SJSA1 (cell line): ENCODE data around the gene MAN1C1. TPM values are rescaled to one million over a fixed set of nuclear protein-coding genes. Genes with fewer than 3 reads are reported as not detected.
A peak's percentile ranks its signal among the peaks of the same experiment; 100 is the strongest.

Source experiments
- DNase-seq, 2 experiments: peaks; one replicate each; pipeline ENCODE4 v3.0.0-alpha.2; 2015 to 2020; ENCODE audit warnings: low spot score in 2 of 2, low read depth in 1 of 2
- H3K27ac ChIP-seq: fragments of 250-450 bp; sonication (Bioruptor Pico); 2 replicates; pipeline ENCODE4 v1.5.1; 2020; ENCODE audit warnings: mild to moderate bottlenecking, moderate library complexity
- H3K27me3 ChIP-seq: fragments of 250-450 bp; sonication (Bioruptor Pico); replicated peaks from 2 replicates; pipeline ENCODE4 v1.5.1; 2020; ENCODE audit warnings: mild to moderate bottlenecking, moderate library complexity
- H3K36me3 ChIP-seq: fragments of 250-450 bp; sonication (Bioruptor Pico); 2 replicates; pipeline ENCODE4 v1.5.1; 2020; ENCODE audit warnings: mild to moderate bottlenecking
- H3K4me1 ChIP-seq: fragments of 250-450 bp; sonication (Bioruptor Pico); replicated peaks from 2 replicates; pipeline ENCODE4 v1.6.1; 2021; ENCODE audit warnings: mild to moderate bottlenecking
- H3K4me3 ChIP-seq: fragments of 250-450 bp; sonication (Bioruptor Pico); 2 replicates; pipeline ENCODE4 v1.5.1; 2020; ENCODE audit warnings: mild to moderate bottlenecking
- H3K9me3 ChIP-seq: fragments of 250-450 bp; sonication (Bioruptor Pico); replicated peaks from 2 replicates; pipeline ENCODE4 v1.5.1; 2020; ENCODE audit warnings: mild to moderate bottlenecking
- total RNA-seq: library from RNA; depleted of rRNA; stranded (reverse); fragments of >200 nt; shearing (Covaris generic); gene quantifications from 2 replicates; pipeline ENCODE4 v1.2.3, GENCODE V29; 2014

Gene MAN1C1
- total RNA-seq, 1 experiment from 2014 or later, result not detected

GRCh38 chr1:25815208-25816111, 198.9 kb downstream of the MAN1C1 start:
- Histone ChIP-seq H3K4me3 (no peak overlapping the region), H3K4me1 (peaks cover 17% of the 10 kb centered on the region), H3K27ac (no peak overlapping the region), H3K9me3 (no peaks in the 10 kb centered on the region), H3K27me3 (no peaks in the 10 kb centered on the region), H3K36me3 (peaks cover 49% of the 10 kb centered on the region)
- DNase-seq, result no peak

DNA sequence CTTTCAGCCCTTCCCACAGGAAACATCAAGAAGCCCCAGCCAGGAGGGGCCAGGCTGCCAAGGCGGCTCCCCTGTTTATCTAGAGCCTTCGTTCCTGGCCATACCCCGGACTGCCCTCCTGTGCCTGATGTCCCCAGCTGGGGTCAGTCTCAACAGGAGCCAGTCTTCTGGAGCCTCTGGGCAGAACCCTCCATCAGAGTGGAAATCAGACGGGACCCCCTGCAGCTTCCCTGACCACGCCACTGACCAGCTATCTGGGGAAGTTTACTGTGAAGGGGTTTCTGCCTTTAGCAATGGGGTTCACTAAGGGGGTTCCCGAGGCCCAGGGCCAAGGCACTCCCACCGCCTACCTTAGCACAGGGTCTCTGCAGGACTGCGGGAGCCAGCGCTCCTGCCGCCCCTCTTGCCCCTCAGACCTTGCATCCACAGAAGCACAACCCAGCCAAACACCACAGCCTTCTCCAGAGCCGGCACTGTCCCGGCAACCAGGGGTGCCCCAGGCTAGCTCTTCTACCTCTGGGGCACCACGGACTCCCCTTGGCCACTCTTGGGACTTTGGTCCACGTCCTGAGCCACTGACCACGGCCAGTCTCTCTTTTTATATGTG, 199.6 kb downstream of the MAN1C1 start:
- Histone ChIP-seq H3K9me3 (no peaks in the 10 kb centered on the region), H3K4me1 (peaks cover 22% of the 10 kb centered on the region), H3K27me3 (no peaks in the 10 kb centered on the region), H3K27ac (no peak overlapping the region), H3K4me3 (no peak overlapping the region), H3K36me3 (peaks cover 42% of the 10 kb centered on the region)
- DNase-seq, result no peak

DNA sequence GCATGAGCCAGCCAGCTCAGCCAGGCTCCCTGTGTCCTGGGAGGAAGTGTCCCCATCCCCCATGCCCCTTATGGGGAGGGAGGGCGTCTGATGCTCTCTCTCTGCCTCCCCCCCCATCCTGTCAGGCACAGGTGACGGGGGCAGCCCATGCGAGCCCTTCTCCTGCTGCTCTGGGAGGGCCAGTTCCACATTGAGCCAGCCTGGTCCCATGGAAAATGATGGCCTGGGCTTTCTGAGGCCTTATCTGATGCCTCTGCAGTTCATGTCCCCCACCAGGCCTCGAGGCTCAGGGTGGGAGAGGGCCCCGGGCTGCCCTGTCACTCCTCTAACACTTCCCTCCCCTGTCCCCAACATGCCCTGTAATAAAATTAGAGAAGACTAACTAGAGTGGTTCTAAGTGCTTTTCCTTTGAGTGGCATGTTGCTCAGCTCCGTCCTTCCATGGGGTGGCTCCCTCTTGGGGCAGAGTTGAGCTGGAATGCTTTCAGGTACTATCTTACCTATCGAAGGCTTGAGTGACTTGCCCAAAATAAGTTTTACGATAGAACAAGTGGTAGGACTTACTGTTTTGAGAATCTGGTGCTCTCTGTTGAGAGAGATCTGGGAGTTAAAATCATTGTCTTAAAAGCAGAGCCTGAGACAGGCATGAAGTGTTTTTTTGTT, 201.4 kb downstream of the MAN1C1 start:
- H3K4me1 ChIP-seq, result peaks cover 24% of the 10 kb centered on the region
- no peak overlapping the region for H3K4me3 ChIP-seq
- H3K27me3 ChIP-seq, result no peaks in the 10 kb centered on the region
- H3K27ac ChIP-seq, result no peak overlapping the region
- H3K36me3 ChIP-seq, result peaks cover 36% of the 10 kb centered on the region
- H3K9me3 ChIP-seq, result no peaks in the 10 kb centered on the region
- no peak for DNase-seq

DNA sequence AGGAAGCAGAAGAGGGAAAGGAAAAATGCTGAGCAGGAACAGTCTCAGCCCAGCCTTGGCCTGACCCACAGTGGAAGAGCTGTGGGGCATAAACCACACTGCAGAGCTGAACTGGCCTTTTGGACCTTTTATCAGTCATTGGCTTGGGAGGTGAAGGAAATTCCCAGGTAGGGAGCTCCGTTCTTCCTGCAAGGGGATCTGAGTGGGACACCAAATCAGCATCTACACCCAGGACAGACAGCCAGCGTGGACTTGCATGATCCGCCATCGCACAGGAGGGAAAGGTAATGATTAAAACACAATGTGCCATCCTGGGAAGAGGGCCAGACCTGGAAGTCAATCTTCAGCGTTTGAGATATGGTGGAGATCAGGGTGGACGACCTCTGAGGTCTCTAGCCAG, 202.0 kb downstream of the MAN1C1 start:
- DNase-seq, result no peak
- Histone ChIP-seq H3K9me3 (no peaks in the 10 kb centered on the region), H3K36me3 (peaks cover 37% of the 10 kb centered on the region), H3K4me1 (peaks cover 24% of the 10 kb centered on the region), H3K4me3 (peak overlapping the region; percentile 84; the same call in 1 of the 2 replicates), H3K27me3 (no peaks in the 10 kb centered on the region), H3K27ac (no peak overlapping the region)

- peaks cover 34% of the 10 kb centered on the region for H3K36me3 ChIP-seq
- DNase-seq, result peak; percentile 81 to 89
- H3K27me3 ChIP-seq, result no peaks in the 10 kb centered on the region
- peak within 1 kb of the TSS; percentile 73 for H3K27ac ChIP-seq
- peaks cover 24% of the 10 kb centered on the region for H3K4me1 ChIP-seq
- H3K9me3 ChIP-seq, result no peaks in the 10 kb centered on the region
- peak within 1 kb of the TSS; percentile 84 for H3K4me3 ChIP-seq
Measured at GRCh38 chr1:25819491-25820246, 203.1 kb downstream of the MAN1C1 start, which contains the start of gene MTFR1L. Gene MTFR1L, plus strand, starts transcription at chr1:25819954. Its CDS starts 3,151 bp downstream, at chr1:25823105.

DNA sequence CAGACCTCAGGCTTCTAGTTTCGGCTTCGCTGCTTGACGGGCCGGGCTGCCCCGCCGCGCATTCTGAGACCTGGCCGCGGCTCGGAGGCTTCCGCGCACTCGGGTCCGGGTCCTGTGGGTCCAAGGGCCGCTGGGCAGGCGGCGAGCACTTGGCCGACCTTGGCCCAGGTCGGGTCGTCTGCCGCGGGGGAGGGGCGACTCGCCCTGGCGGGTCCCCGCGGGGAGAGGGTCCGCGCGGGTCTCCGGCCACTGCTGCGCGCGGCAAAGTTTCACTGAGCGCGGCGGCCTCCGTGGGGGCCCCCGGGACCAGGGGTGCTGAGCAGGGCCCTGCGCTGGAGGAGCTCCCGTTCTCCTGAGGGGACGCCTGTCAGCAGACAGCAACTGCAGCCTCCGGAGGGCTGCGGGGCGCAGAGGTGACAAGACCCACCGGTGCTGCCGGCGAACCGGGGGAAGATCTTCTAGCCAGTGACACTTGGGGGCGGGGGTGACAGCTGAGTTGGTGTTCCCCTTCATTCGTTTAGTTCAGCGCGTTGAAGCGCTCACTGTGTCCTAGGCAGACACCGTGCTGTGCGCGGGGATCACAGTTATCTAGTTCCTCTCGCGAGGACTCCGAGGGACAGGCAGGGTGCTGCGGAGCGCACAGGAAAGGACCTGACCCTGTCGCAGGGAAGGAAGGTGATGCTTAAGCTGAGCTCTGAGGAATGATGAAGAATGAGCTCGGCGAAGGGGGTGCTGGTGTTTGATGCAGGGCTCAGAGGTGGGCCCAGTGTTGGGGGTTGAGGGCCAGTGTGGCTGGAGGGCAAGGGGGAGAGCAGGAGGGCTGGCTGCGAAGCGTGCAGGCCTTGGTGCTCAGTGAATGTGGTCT, 203.9 kb downstream of the MAN1C1 start:
- Histone ChIP-seq H3K27ac (peak overlapping the region; percentile 73), H3K9me3 (no peaks in the 10 kb centered on the region), H3K4me1 (peaks cover 24% of the 10 kb centered on the region), H3K36me3 (peaks cover 30% of the 10 kb centered on the region), H3K4me3 (peak overlapping the region; percentile 84), H3K27me3 (no peaks in the 10 kb centered on the region)
- DNase-seq, result peak; percentile 70

GRCh38 chr1:25821112-25821476, 204.5 kb downstream of the MAN1C1 start:
- H3K4me1 ChIP-seq, result peaks cover 24% of the 10 kb centered on the region
- H3K27me3 ChIP-seq, result no peaks in the 10 kb centered on the region
- H3K4me3 ChIP-seq, result peak overlapping the region; percentile 84
- no peak overlapping the region for H3K27ac ChIP-seq
- H3K9me3 ChIP-seq, result no peaks in the 10 kb centered on the region
- peak in 1 of 2 experiments; percentile 10 for DNase-seq
- peaks cover 33% of the 10 kb centered on the region for H3K36me3 ChIP-seq

DNA sequence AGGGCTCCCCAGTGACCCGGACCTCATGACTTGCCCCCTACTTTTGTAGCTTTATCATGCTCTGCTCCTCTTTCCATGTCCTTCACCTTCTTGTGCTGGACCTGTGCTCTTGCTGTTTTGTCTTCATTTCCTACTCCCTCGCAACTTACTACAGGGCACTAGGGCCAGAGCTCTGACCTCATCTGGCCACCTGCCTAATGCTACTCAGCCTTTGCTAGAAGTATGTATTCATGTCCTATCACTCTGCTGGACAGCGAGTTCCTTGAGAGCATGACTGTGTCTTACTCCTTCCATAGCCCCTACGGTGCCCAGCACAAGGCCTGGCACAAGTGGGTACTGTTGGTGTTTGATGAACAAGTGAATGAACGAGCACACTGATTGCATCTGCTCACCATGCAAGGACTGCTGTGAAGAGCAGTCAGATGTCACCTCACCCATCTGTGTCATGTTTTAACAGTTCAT, 205.1 kb downstream of the MAN1C1 start:
- peaks cover 24% of the 10 kb centered on the region for H3K4me1 ChIP-seq
- no peak overlapping the region for H3K27ac ChIP-seq

GRCh38 chr1:25825605-25826004, 209.0 kb downstream of the MAN1C1 start:
- Histone ChIP-seq H3K4me1 (peaks cover 7% of the 10 kb centered on the region), H3K27ac (no peak overlapping the region), H3K27me3 (no peaks in the 10 kb centered on the region), H3K36me3 (peaks cover 66% of the 10 kb centered on the region), H3K9me3 (no peaks in the 10 kb centered on the region), H3K4me3 (no peak overlapping the region)
- DNase-seq, result no peak

More for the DNA sequence above, 205.1 kb downstream of the MAN1C1 start:
- H3K27me3 ChIP-seq, result no peaks in the 10 kb centered on the region
- no peaks in the 10 kb centered on the region for H3K9me3 ChIP-seq
- H3K36me3 ChIP-seq, result peaks cover 39% of the 10 kb centered on the region
- DNase-seq, result no peak
- no peak overlapping the region for H3K4me3 ChIP-seq

DNA sequence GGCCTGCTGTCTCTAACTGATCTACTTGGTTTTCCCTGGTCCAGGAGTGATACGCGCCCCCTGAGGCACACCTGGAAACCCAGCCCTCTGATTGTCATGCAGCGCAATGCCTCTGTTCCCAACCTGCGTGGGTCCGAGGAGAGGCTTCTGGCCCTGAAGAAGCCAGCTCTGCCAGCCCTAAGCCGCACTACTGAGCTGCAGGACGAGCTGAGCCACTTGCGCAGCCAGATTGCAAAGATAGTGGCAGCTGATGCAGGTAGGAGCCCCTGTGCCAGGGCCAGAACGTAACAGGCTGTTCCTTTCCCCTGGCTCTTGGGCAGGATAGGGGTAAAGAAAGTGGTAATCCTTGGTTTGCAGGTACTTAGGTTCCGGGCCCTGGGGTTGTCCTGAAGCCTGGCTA, 210.0 kb downstream of the MAN1C1 start:
- Histone ChIP-seq H3K27ac (no peak overlapping the region), H3K36me3 (peaks cover 76% of the 10 kb centered on the region), H3K9me3 (no peaks in the 10 kb centered on the region), H3K27me3 (no peaks in the 10 kb centered on the region), H3K4me3 (no peak overlapping the region), H3K4me1 (no peaks in the 10 kb centered on the region; the same call in 1 of the 2 replicates)
- DNase-seq, result no peak

DNA sequence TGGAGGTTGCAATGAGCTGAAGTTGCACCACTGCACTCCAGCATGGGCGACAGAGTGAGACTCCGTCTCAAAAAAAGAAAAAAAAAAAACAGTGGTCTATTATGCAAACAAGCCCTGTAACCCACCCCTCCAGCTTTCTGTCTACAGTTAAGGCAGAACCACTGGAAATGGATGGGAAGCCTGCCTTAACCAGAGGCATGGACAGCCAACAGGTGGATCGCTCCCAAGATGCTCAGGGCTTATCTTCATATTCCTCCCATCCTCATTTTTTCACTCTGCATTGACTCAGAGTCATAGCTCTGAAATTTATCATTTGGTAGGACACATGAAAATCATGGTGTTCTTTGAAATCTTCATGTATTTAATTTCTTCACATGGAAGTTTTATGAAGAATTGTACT, 211.9 kb downstream of the MAN1C1 start:
- Histone ChIP-seq H3K27me3 (no peaks in the 10 kb centered on the region), H3K9me3 (no peaks in the 10 kb centered on the region), H3K4me1 (no peaks in the 10 kb centered on the region), H3K36me3 (peaks cover 86% of the 10 kb centered on the region), H3K4me3 (no peak overlapping the region), H3K27ac (no peak overlapping the region)
- no peak for DNase-seq

GRCh38 chr1:25829046-25829445, 212.5 kb downstream of the MAN1C1 start:
- no peak for DNase-seq
- Histone ChIP-seq H3K36me3 (peaks cover 88% of the 10 kb centered on the region), H3K27me3 (no peaks in the 10 kb centered on the region)

More at GRCh38 chr1:25829046-25829445, 212.5 kb downstream of the MAN1C1 start:
- H3K4me3 ChIP-seq, result no peak overlapping the region
- H3K27ac ChIP-seq, result no peak overlapping the region
- no peaks in the 10 kb centered on the region for H3K9me3 ChIP-seq
- H3K4me1 ChIP-seq, result no peaks in the 10 kb centered on the region
